Brain microvascular endothelial cell (primary cell): ENCODE measurements around the gene RAPGEF4.

Experiments used
- DNase-seq: peaks from one replicate; pipeline ENCODE4 v3.0.0-alpha.2; 2020
- H3K27ac ChIP-seq: fragments of 250-450 bp; sonication (Bioruptor Pico); 2 replicates; pipeline ENCODE4 v1.5.1; 2020; ENCODE audit warnings: mild to moderate bottlenecking, moderate library complexity
- H3K27me3 ChIP-seq: fragments of 250-450 bp; sonication (Bioruptor Pico); replicated peaks from 2 replicates; pipeline ENCODE4 v1.5.1; 2020; ENCODE audit warnings: mild to moderate bottlenecking
- H3K36me3 ChIP-seq: fragments of 250-450 bp; sonication (Bioruptor Pico); replicated peaks from 2 replicates; pipeline ENCODE4 v1.5.1; 2020; ENCODE audit warnings: mild to moderate bottlenecking
- H3K4me3 ChIP-seq: 2 replicates; pipeline ENCODE4 v1.5.1; 2011; ENCODE audit warnings: low read depth, mild to moderate bottlenecking, control low read depth, low read length, moderate library complexity
- CTCF ChIP-seq: IDR thresholded peaks from 2 replicates; pipeline ENCODE4 v1.5.1; 2011; ENCODE audit warnings: low read depth, mild to moderate bottlenecking, moderate library complexity, low read length, control low read depth, inconsistent platforms; ENCODE audit errors: missing control alignments
- in situ Hi-C: cut with HindIII; loops from 2 replicates; pipeline ENCODE4 v1.10.0; 2017; ENCODE audit warnings: low sequenced_read_pairs, low pct_ligation_motif_present

RAPGEF4 gene

GRCh38 chr2:172996387-172996961 lies 260.8 kb downstream of the RAPGEF4 start:
- DNase-seq = no peak
- Histone ChIP-seq H3K36me3 (no peaks in the 10 kb centered on the region), H3K27me3 (no peaks in the 10 kb centered on the region), H3K4me3 (no peak overlapping the region), H3K27ac (no peak overlapping the region)
- in situ Hi-C loops = no loop called here
- TF ChIP-seq CTCF = no peak

- Histone ChIP-seq H3K36me3 (no peaks in the 10 kb centered on the region), H3K27ac (no peak overlapping the region), H3K27me3 (no peaks in the 10 kb centered on the region), H3K4me3 (no peak overlapping the region)
- no peak for TF ChIP-seq CTCF
- no peak for DNase-seq
- in situ Hi-C loops = no loop called here
These were observed 261.4 kb downstream of the RAPGEF4 start for GRCh38 chr2:172997031-172997430.

GRCh38 chr2:172998547-172999272 lies 263.1 kb downstream of the RAPGEF4 start:
- H3K4me3 ChIP-seq = no peak overlapping the region
- no peak for TF ChIP-seq CTCF
- no peak for DNase-seq
- in situ Hi-C loops = no loop called here
- no peaks in the 10 kb centered on the region for H3K36me3 ChIP-seq
- no peak overlapping the region for H3K27ac ChIP-seq
- H3K27me3 ChIP-seq = no peaks in the 10 kb centered on the region

GRCh38 chr2:172999641-173000386 lies 264.2 kb downstream of the RAPGEF4 start:
- no peak overlapping the region for H3K27ac ChIP-seq
- DNase-seq = no peak
- no peaks in the 10 kb centered on the region for H3K27me3 ChIP-seq
- no peaks in the 10 kb centered on the region for H3K36me3 ChIP-seq
- in situ Hi-C loops = no loop called here
- H3K4me3 ChIP-seq = no peak overlapping the region
- no peak for TF ChIP-seq CTCF

GRCh38 chr2:173001664-173002604 lies 266.3 kb downstream of the RAPGEF4 start:
- TF ChIP-seq CTCF = no peak
- H3K4me3 ChIP-seq = no peak overlapping the region
- in situ Hi-C loops = no loop called here
- no peaks in the 10 kb centered on the region for H3K27me3 ChIP-seq
- H3K27ac ChIP-seq = no peak overlapping the region
- no peak for DNase-seq
- no peaks in the 10 kb centered on the region for H3K36me3 ChIP-seq
